ENCODE data around the gene TBC1D22A. TPM values are rescaled to one million over a fixed set of nuclear protein-coding genes. Genes with fewer than 3 reads are reported as not detected.

TBC1D22A gene
- polyA plus RNA-seq, 1 of the 3 experiments (the other 2 are of a cell fraction), result 16.5 TPM

DNA sequence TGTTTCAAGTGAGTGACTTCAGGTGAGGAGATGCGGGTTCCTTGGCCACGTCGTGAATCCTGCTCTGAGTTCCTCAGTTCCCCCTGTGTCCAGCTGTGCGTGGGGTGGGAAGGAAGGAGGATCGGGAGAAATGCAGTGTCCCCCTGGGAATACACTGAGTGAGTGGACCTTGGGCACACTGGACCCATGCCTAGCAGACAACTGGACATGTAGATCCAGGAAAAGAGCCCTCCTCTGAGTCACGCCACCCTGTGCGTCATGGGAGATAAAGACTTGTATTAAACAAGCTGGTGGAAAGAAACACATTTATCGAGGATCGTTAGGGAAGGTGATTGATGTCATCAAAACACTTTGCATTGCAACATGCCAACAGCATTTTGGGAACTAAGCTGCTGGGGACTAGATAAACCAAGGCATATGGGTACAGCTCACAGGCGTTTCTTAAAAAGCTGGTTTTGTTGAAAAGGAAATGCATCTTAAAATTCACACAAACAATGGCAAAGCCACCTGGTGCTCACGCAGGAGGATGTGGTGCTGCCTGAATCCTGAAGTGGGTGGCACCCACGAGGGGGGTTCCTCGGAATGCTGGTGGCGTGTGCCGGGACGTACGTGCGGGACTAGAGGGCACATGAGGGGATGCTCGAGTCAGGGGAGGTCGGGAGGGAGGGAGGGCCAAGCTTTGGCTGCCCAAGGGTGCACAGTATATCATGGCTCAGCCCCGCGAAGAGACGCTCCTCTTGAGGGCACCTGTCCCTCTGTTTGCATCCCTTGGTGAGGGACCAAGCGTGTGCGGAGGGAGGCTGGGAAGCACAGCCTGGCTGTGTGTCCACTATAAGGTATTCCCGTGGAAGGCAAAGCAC, 303.5 kb downstream of the TBC1D22A start:
- H3K27ac ChIP-seq (ENCODE audit: low read depth in 2 of 2, low read length in 1 of 2), result no peak overlapping the region
- H3K4me2 ChIP-seq, result no peak overlapping the region
- H3K4me1 ChIP-seq (ENCODE audit: control insufficient read depth in 1 of 2, insufficient read depth in 2 of 2, low read depth in 1 of 2, low read length in 1 of 2), result no peaks in the 10 kb centered on the region; a peak in 1 of 4 replicates
- H3K9me2 ChIP-seq, result no peaks in the 10 kb centered on the region
- H3K79me2 ChIP-seq (ENCODE audit: insufficient read depth), result no peaks in the 10 kb centered on the region
- no peaks in the 10 kb centered on the region for H3K27me3 ChIP-seq (ENCODE audit: insufficient read depth)
- no peak overlapping the region for H3K9ac ChIP-seq
- CTCF ChIA-PET, result no interaction called here
- H3K4me3 ChIP-seq (ENCODE audit: low read depth in 2 of 2, low read length in 1 of 2), result no peak overlapping the region
- no peaks in the 10 kb centered on the region for H3K9me3 ChIP-seq
- no peaks in the 10 kb centered on the region for H4K20me1 ChIP-seq (ENCODE audit: insufficient read depth)
- peaks cover 0 to 2% of the 10 kb centered on the region in 2 experiments for H3K36me3 ChIP-seq (replicated peaks in 1 of 2; ENCODE audit: control insufficient read depth in 1 of 2, insufficient read depth in 2 of 2, low read length in 1 of 2)
- POLR2A ChIA-PET, result no interaction called here
- no peak overlapping the region for H2AFZ ChIP-seq (ENCODE audit: low read depth)
- no peaks in the 10 kb centered on the region for H3F3A ChIP-seq (replicated peaks; ENCODE audit: insufficient read depth)
- WGBS (ENCODE audit: low lambda C conversion rate), result 94% methylated on average over 24 of the region's 26 CpGs
- TF ChIP-seq GATA2 (CRISPR knock-in tag; IDR thresholded peaks at IDR 0.05), result no peak
- no peak for TF ChIP-seq MXI1 (IDR thresholded peaks at IDR 0.05; ENCODE audit: low read depth, low read length)
- TF ChIP-seq GABPA (IDR thresholded peaks at IDR 0.05; ENCODE audit: low read depth), result no peak
- DNase-seq, result no peak

DNA sequence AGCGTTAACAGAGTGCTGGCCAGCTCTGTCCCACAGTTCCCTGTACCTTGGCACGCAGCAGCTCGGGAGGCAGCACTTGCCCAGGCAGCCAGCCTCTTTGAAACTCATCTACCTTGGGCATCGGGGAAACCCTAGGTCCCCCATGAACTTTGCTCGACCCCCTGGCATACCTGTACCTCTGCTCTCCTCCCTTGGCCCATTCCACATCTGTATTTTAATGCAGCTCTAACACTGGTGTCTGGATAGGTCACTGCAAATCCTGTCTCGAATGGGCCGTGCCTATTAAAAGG, 304.1 kb downstream of the TBC1D22A start:
- WGBS (ENCODE audit: low lambda C conversion rate), result 96% methylated on average over 7 of the region's 7 CpGs
- H3K36me3 ChIP-seq (replicated peaks in 1 of 2; ENCODE audit: control insufficient read depth in 1 of 2, insufficient read depth in 2 of 2, low read length in 1 of 2), result peaks cover 0 to 2% of the 10 kb centered on the region in 2 experiments

More for the DNA sequence above, 304.1 kb downstream of the TBC1D22A start:
- POLR2A ChIA-PET, result no interaction called here
- H4K20me1 ChIP-seq (ENCODE audit: insufficient read depth), result no peaks in the 10 kb centered on the region
- H3K4me3 ChIP-seq (ENCODE audit: low read depth in 2 of 2, low read length in 1 of 2), result no peak overlapping the region
- no peaks in the 10 kb centered on the region for H3K9me3 ChIP-seq
- no peak overlapping the region for H2AFZ ChIP-seq (ENCODE audit: low read depth)
- no peak overlapping the region for H3K27ac ChIP-seq (ENCODE audit: low read depth in 2 of 2, low read length in 1 of 2)
- H3K4me2 ChIP-seq, result no peak overlapping the region
- no peaks in the 10 kb centered on the region for H3K79me2 ChIP-seq (ENCODE audit: insufficient read depth)
- TF ChIP-seq TEAD4 (IDR thresholded peaks at IDR 0.05; ENCODE audit: borderline replicate concordance, insufficient read depth) (no peak), RCOR1 (IDR thresholded peaks at IDR 0.05; ENCODE audit: low read length) (no peak), GATA2 (CRISPR knock-in tag; IDR thresholded peaks at IDR 0.05) (no peak), SIN3A (IDR thresholded peaks at IDR 0.05; ENCODE audit: borderline replicate concordance, low read depth, low read length) (no peak)
- TF ChIP-seq, protein P1, sequence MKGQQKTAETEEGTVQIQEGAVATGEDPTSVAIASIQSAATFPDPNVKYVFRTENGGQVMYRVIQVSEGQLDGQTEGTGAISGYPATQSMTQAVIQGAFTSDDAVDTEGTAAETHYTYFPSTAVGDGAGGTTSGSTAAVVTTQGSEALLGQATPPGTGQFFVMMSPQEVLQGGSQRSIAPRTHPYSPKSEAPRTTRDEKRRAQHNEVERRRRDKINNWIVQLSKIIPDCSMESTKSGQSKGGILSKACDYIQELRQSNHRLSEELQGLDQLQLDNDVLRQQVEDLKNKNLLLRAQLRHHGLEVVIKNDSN (IDR thresholded peaks at IDR 0.05; ENCODE audit: borderline replicate concordance, low read depth), result no peak
- TF ChIP-seq, protein P2, sequence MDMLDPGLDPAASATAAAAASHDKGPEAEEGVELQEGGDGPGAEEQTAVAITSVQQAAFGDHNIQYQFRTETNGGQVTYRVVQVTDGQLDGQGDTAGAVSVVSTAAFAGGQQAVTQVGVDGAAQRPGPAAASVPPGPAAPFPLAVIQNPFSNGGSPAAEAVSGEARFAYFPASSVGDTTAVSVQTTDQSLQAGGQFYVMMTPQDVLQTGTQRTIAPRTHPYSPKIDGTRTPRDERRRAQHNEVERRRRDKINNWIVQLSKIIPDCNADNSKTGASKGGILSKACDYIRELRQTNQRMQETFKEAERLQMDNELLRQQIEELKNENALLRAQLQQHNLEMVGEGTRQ (IDR thresholded peaks at IDR 0.05; ENCODE audit: borderline replicate concordance, low read depth, low read length), result no peak
- no peaks in the 10 kb centered on the region; a peak in 1 of 4 replicates for H3K4me1 ChIP-seq (ENCODE audit: control insufficient read depth in 1 of 2, insufficient read depth in 2 of 2, low read depth in 1 of 2, low read length in 1 of 2)
- H3K9ac ChIP-seq, result no peak overlapping the region
- no peaks in the 10 kb centered on the region for H3K27me3 ChIP-seq (ENCODE audit: insufficient read depth)
- H3F3A ChIP-seq (replicated peaks; ENCODE audit: insufficient read depth), result no peaks in the 10 kb centered on the region
- no peaks in the 10 kb centered on the region for H3K9me2 ChIP-seq
- DNase-seq, result no peak
- CTCF ChIA-PET, result interaction anchor here (1.0 kb wide), 1 partner anchor 12 kb away, joined by 5 read pairs; no protein-coding TSS in a partner anchor
